Measurements from ENCODE around the gene MT1M.

The MT1M gene

GRCh38 chr16:56645311-56645710 lies 12.9 kb downstream of the MT1M start:
- peaks cover 0 to 6% (median 3%) of the 10 kb centered on the region in 5 donors for H3K27me3 ChIP-seq (ENCODE audit: control insufficient read depth in 5 of 5, insufficient read depth in 4 of 5, low read length in 5 of 5)
- no peaks in the 10 kb centered on the region for H3K9me3 ChIP-seq (ENCODE audit: control insufficient read depth in 5 of 5, low read length in 5 of 5)
- no peak overlapping the region for H3K4me3 ChIP-seq (ENCODE audit: low read depth in 1 of 5, low read length in 5 of 5)
- no peak overlapping the region for H3K9ac ChIP-seq (ENCODE audit: low read length in 5 of 5)
- H3K4me1 ChIP-seq (ENCODE audit: control insufficient read depth in 5 of 5, insufficient read depth in 5 of 5, low read length in 5 of 5): peaks cover 0 to 36% (median 31%) of the 10 kb centered on the region in 5 donors
- no peak overlapping the region for H3K27ac ChIP-seq (ENCODE audit: low read depth, low read length)
- H3K36me3 ChIP-seq (ENCODE audit: control insufficient read depth in 5 of 5, insufficient read depth in 5 of 5, low read length in 5 of 5): no peaks in the 10 kb centered on the region

- Histone ChIP-seq H3K27me3 (ENCODE audit: control insufficient read depth in 5 of 5, insufficient read depth in 4 of 5, low read length in 5 of 5) (peaks cover 0 to 6% (median 3%) of the 10 kb centered on the region in 5 donors), H3K4me1 (ENCODE audit: control insufficient read depth in 5 of 5, insufficient read depth in 5 of 5, low read length in 5 of 5) (peaks cover 0 to 36% (median 31%) of the 10 kb centered on the region in 5 donors), H3K4me3 (ENCODE audit: low read depth in 1 of 5, low read length in 5 of 5) (no peak overlapping the region), H3K9me3 (ENCODE audit: control insufficient read depth in 5 of 5, low read length in 5 of 5) (no peaks in the 10 kb centered on the region), H3K9ac (ENCODE audit: low read length in 5 of 5) (no peak overlapping the region), H3K27ac (ENCODE audit: low read depth, low read length) (no peak overlapping the region), H3K36me3 (ENCODE audit: control insufficient read depth in 5 of 5, insufficient read depth in 5 of 5, low read length in 5 of 5) (no peaks in the 10 kb centered on the region)
Observed at GRCh38 chr16:56645838-56646237, 13.4 kb downstream of the MT1M start.

GRCh38 chr16:56647641-56648431 lies 15.4 kb downstream of the MT1M start:
- no peak overlapping the region for H3K9ac ChIP-seq (ENCODE audit: low read length in 5 of 5)
- H3K27ac ChIP-seq (ENCODE audit: low read depth, low read length): no peak overlapping the region
- H3K27me3 ChIP-seq (ENCODE audit: control insufficient read depth in 5 of 5, insufficient read depth in 4 of 5, low read length in 5 of 5): peaks cover 0 to 6% (median 3%) of the 10 kb centered on the region in 5 donors
- H3K36me3 ChIP-seq (ENCODE audit: control insufficient read depth in 5 of 5, insufficient read depth in 5 of 5, low read length in 5 of 5): no peaks in the 10 kb centered on the region
- H3K4me3 ChIP-seq (ENCODE audit: low read depth in 1 of 5, low read length in 5 of 5): no peak overlapping the region
- H3K9me3 ChIP-seq (ENCODE audit: control insufficient read depth in 5 of 5, low read length in 5 of 5): no peaks in the 10 kb centered on the region
- H3K4me1 ChIP-seq (ENCODE audit: control insufficient read depth in 5 of 5, insufficient read depth in 5 of 5, low read length in 5 of 5): peaks cover 0 to 41% (median 40%) of the 10 kb centered on the region in 5 donors

GRCh38 chr16:56649271-56649670 lies 16.8 kb downstream of the MT1M start:
- peaks cover 0 to 6% (median 3%) of the 10 kb centered on the region in 5 donors for H3K27me3 ChIP-seq (ENCODE audit: control insufficient read depth in 5 of 5, insufficient read depth in 4 of 5, low read length in 5 of 5)
- H3K27ac ChIP-seq (ENCODE audit: low read depth, low read length): no peak overlapping the region
- no peaks in the 10 kb centered on the region for H3K36me3 ChIP-seq (ENCODE audit: control insufficient read depth in 5 of 5, insufficient read depth in 5 of 5, low read length in 5 of 5)
- no peak overlapping the region for H3K4me3 ChIP-seq (ENCODE audit: low read depth in 1 of 5, low read length in 5 of 5)
- no peak overlapping the region for H3K9ac ChIP-seq (ENCODE audit: low read length in 5 of 5)
- H3K9me3 ChIP-seq (ENCODE audit: control insufficient read depth in 5 of 5, low read length in 5 of 5): no peaks in the 10 kb centered on the region
- H3K4me1 ChIP-seq (ENCODE audit: control insufficient read depth in 5 of 5, insufficient read depth in 5 of 5, low read length in 5 of 5): peaks cover 0 to 37% (median 34%) of the 10 kb centered on the region in 5 donors

GRCh38 chr16:56649820-56650219 lies 17.4 kb downstream of the MT1M start:
- no peaks in the 10 kb centered on the region for H3K36me3 ChIP-seq (ENCODE audit: control insufficient read depth in 5 of 5, insufficient read depth in 5 of 5, low read length in 5 of 5)
- peaks cover 0 to 6% (median 3%) of the 10 kb centered on the region in 5 donors for H3K27me3 ChIP-seq (ENCODE audit: control insufficient read depth in 5 of 5, insufficient read depth in 4 of 5, low read length in 5 of 5)
- H3K4me3 ChIP-seq (ENCODE audit: low read depth in 1 of 5, low read length in 5 of 5): no peak overlapping the region

GRCh38 chr16:56651586-56651985 lies 19.1 kb downstream of the MT1M start, which contains the start of gene MT1B:
MT1B (plus strand) TSS chr16:56651886; CDS start chr16:56651954, 68 bp downstream.
- peaks cover 0 to 6% (median 3%) of the 10 kb centered on the region in 5 donors for H3K27me3 ChIP-seq (ENCODE audit: control insufficient read depth in 5 of 5, insufficient read depth in 4 of 5, low read length in 5 of 5)

More at GRCh38 chr16:56649820-56650219, 17.4 kb downstream of the MT1M start:
- no peak overlapping the region for H3K27ac ChIP-seq (ENCODE audit: low read depth, low read length)
- peaks cover 0 to 37% (median 34%) of the 10 kb centered on the region in 5 donors for H3K4me1 ChIP-seq (ENCODE audit: control insufficient read depth in 5 of 5, insufficient read depth in 5 of 5, low read length in 5 of 5)
- no peaks in the 10 kb centered on the region for H3K9me3 ChIP-seq (ENCODE audit: control insufficient read depth in 5 of 5, low read length in 5 of 5)
- no peak overlapping the region for H3K9ac ChIP-seq (ENCODE audit: low read length in 5 of 5)

GRCh38 chr16:56652600-56652999 lies 20.1 kb downstream of the MT1M start:
- H3K4me1 ChIP-seq (ENCODE audit: control insufficient read depth in 5 of 5, insufficient read depth in 5 of 5, low read length in 5 of 5): peaks cover 2 to 37% (median 35%) of the 10 kb centered on the region in 5 donors
- no peak overlapping the region for H3K4me3 ChIP-seq (ENCODE audit: low read depth in 1 of 5, low read length in 5 of 5)
- no peaks in the 10 kb centered on the region for H3K36me3 ChIP-seq (ENCODE audit: control insufficient read depth in 5 of 5, insufficient read depth in 5 of 5, low read length in 5 of 5)
- H3K27me3 ChIP-seq (ENCODE audit: control insufficient read depth in 5 of 5, insufficient read depth in 4 of 5, low read length in 5 of 5): peaks cover 0 to 5% (median under 1%) of the 10 kb centered on the region in 5 donors
- no peak overlapping the region for H3K27ac ChIP-seq (ENCODE audit: low read depth, low read length)
- no peak overlapping the region for H3K9ac ChIP-seq (ENCODE audit: low read length in 5 of 5)
- no peaks in the 10 kb centered on the region for H3K9me3 ChIP-seq (ENCODE audit: control insufficient read depth in 5 of 5, low read length in 5 of 5)

More at GRCh38 chr16:56651586-56651985, 19.1 kb downstream of the MT1M start, which contains the start of gene MT1B:
- Histone ChIP-seq H3K9me3 (ENCODE audit: control insufficient read depth in 5 of 5, low read length in 5 of 5) (no peaks in the 10 kb centered on the region), H3K27ac (ENCODE audit: low read depth, low read length) (no peak within 1 kb of the TSS), H3K4me1 (ENCODE audit: control insufficient read depth in 5 of 5, insufficient read depth in 5 of 5, low read length in 5 of 5) (peaks cover 0 to 37% (median 34%) of the 10 kb centered on the region in 5 donors), H3K36me3 (ENCODE audit: control insufficient read depth in 5 of 5, insufficient read depth in 5 of 5, low read length in 5 of 5) (no peaks in the 10 kb centered on the region), H3K4me3 (ENCODE audit: low read depth in 1 of 5, low read length in 5 of 5) (no peak within 1 kb of the TSS), H3K9ac (ENCODE audit: low read length in 5 of 5) (no peak within 1 kb of the TSS)

- no peak overlapping the region for H3K9ac ChIP-seq (ENCODE audit: low read length in 5 of 5)
- H3K4me3 ChIP-seq (ENCODE audit: low read depth in 1 of 5, low read length in 5 of 5): no peak overlapping the region
- no peak overlapping the region for H3K27ac ChIP-seq (ENCODE audit: low read depth, low read length)
- H3K27me3 ChIP-seq (ENCODE audit: control insufficient read depth in 5 of 5, insufficient read depth in 4 of 5, low read length in 5 of 5): peaks cover 0 to 3% (median 0%) of the 10 kb centered on the region in 5 donors
- H3K4me1 ChIP-seq (ENCODE audit: control insufficient read depth in 5 of 5, insufficient read depth in 5 of 5, low read length in 5 of 5): peaks cover 4 to 39% (median 36%) of the 10 kb centered on the region in 5 donors
- no peaks in the 10 kb centered on the region for H3K36me3 ChIP-seq (ENCODE audit: control insufficient read depth in 5 of 5, insufficient read depth in 5 of 5, low read length in 5 of 5)
- H3K9me3 ChIP-seq (ENCODE audit: control insufficient read depth in 5 of 5, low read length in 5 of 5): no peaks in the 10 kb centered on the region
Observed at GRCh38 chr16:56653218-56653617, 20.8 kb downstream of the MT1M start.

- Histone ChIP-seq H3K4me3 (ENCODE audit: low read depth in 1 of 5, low read length in 5 of 5) (peak within 1 kb of the TSS; percentile 59 to 71 (median 66)), H3K9me3 (ENCODE audit: control insufficient read depth in 5 of 5, low read length in 5 of 5) (no peaks in the 10 kb centered on the region), H3K4me1 (ENCODE audit: control insufficient read depth in 5 of 5, insufficient read depth in 5 of 5, low read length in 5 of 5) (peaks cover 5 to 29% (median 24%) of the 10 kb centered on the region in 5 donors), H3K27ac (ENCODE audit: low read depth, low read length) (no peak within 1 kb of the TSS), H3K36me3 (ENCODE audit: control insufficient read depth in 5 of 5, insufficient read depth in 5 of 5, low read length in 5 of 5) (no peaks in the 10 kb centered on the region), H3K9ac (ENCODE audit: low read length in 5 of 5) (peak within 1 kb of the TSS in 3 of 5 donors; percentile 46 to 57 (median 48)), H3K27me3 (ENCODE audit: control insufficient read depth in 5 of 5, insufficient read depth in 4 of 5, low read length in 5 of 5) (peaks cover 2 to 8% (median 6%) of the 10 kb centered on the region in 5 donors)
Observed at GRCh38 chr16:56657555-56658326, 25.3 kb downstream of the MT1M start, which contains the start of gene MT1F. MT1F (plus strand) TSS chr16:56657959; CDS start chr16:56658059, 100 bp downstream.
